ENCODE measurements around the gene CTNND2. TPM values are rescaled to one million over a fixed set of nuclear protein-coding genes. Genes with fewer than 3 reads are reported as not detected.
"Not testable (repeated sequence)": the region's sequence is repeated elsewhere in the genome, so short reads cannot be mapped to it uniquely, and the experiment has no call there.

The CTNND2 gene
- total RNA-seq, 2 experiments from 2014 or later: not detected

DNA sequence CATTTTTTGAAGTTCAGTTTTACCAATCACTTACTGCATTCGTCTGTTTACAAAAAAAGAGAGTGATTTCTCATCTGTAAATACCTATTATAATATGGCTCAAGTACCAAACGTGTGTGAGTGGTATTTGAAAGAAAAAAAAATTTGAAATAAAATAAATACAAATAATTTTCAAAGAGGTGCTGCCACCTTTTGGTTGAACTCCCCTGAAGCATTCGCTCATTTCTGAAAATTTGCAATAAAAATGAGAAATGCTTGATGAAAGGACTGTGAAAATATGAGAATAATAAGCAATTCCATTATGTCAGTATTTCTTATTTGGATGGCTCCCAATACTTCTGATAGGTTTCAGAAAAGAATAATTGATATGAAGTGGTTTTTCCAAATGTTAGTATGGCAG, 409.9 kb downstream of the CTNND2 start:
- ChIA-PET CTCF (no interaction called here), POLR2A (no interaction called here)

GRCh38 chr5:11491404-11492075, 412.7 kb downstream of the CTNND2 start:
- ChIA-PET POLR2A (no interaction called here), CTCF (no interaction called here)

GRCh38 chr5:11483630-11484029, 420.6 kb downstream of the CTNND2 start:
- CTCF ChIA-PET: no interaction called here
- POLR2A ChIA-PET: no interaction called here

- POLR2A ChIA-PET: no interaction called here
- CTCF ChIA-PET: no interaction called here
Measured at GRCh38 chr5:11482011-11482410, 422.2 kb downstream of the CTNND2 start.

GRCh38 chr5:11477786-11478185, 426.5 kb downstream of the CTNND2 start:
- ChIA-PET POLR2A (no interaction called here), CTCF (no interaction called here)

DNA sequence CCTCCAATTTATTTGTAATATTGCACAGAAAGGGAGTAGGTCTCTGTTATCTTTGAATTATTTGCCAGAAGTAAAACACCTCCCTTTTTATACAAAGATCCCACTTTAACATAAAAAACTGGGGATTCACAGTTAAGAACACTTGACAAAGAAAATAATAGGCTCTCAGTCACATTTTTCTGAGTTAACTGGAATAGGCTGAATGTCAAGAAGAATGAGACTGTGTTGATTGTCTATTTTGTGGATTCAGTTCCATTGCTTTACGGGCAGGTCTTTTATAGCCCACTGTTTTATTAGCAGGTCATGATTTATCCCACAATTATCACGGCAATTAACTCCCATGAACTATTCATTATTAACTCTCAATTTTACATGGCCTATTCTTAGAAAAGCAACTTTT, 427.4 kb downstream of the CTNND2 start:
- CTCF ChIA-PET: no interaction called here
- POLR2A ChIA-PET: no interaction called here

DNA sequence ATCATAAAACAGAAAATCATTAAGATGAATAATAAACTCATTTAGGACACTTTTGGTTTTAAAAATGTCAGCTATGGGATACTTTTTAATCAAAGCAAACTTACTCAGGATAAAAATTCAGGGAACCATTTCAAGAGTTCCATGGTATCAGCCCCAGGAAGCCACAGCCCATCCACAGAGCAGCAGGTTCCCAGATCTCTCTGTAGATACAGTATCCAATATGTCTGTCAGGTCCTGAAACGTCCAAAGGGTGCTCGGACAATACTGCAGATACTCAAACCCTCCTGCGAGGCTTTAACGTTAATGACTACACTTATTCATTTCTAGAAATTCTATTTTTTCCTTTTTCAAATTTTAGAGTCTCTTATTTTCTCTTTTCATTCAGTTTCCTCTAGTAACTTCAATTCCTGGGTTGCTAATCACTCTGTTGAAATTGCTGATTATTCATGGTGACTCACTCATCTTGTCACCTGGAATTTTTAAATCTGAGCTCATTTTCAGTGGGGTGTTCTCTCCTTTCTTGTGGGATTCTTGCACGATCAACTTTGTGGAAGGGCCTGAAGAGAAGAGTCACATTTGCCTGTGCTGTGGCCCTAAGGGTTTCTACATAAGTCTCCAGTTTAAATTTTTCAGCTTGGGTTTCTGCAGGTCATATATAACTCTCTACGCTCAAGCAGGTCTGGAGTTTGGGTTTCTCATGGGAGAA, 435.8 kb downstream of the CTNND2 start:
- ChIA-PET CTCF (no interaction called here), POLR2A (no interaction called here)

DNA sequence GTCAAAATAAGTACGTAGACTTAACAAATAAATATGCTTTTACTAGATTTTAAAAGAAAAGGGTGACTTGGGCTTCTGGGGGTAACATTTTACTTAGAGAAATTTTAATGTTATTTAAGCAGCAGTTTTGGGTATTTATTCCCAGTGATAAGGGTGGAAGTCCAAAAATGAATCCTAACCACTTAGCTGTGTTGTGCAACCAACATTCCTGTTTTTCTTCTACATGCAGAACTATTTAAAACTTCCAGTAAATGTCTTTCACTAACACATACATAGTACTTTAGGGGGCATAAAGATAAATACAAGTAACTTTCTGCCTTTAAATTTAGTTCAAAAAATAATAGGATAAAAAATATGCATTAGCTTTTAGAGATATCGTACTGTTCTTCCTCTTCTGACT, 436.7 kb downstream of the CTNND2 start:
- POLR2A ChIA-PET: no interaction called here
- CTCF ChIA-PET: no interaction called here

DNA sequence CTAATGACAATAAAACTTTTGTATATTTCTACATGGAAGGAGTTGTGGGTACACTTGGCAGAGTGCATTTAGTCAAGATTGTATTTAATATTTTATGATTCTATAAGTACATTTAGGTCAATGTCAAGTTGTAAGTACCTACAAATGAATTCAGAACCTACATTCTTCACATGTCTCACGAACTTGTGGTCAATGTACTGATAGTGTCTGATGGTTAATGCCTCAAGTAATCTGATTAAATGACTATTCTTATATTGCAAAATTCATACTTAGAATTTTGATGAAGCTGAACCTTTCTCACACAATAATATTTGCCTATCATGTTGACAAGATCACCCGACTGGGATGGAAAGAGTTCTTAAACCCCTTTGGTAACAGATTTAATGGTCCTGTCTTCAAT, 444.5 kb downstream of the CTNND2 start:
- ChIA-PET CTCF (no interaction called here), POLR2A (no interaction called here)

- CTCF ChIA-PET: no interaction called here
Measured at GRCh38 chr5:11455505-11455904, 448.7 kb downstream of the CTNND2 start.

DNA sequence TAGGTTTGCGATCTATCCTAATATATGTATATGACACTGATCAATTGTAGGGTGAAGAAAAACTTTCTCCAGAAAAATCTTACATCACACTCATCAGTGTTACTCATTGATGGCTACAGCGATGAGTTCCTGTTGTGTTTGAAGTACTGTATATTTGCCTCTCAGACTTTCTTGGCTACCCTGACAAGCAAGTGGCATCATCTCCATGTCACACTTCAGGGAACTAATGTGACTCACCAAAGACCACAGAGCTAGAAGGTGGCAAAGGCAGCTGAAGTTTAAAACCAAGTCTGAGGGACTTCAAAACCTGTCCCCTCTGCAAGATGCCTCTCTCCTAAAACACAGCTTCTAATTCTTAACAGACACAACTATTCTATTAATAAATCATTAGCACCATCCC, 451.4 kb downstream of the CTNND2 start:
- POLR2A ChIA-PET: no interaction called here

More at GRCh38 chr5:11455505-11455904, 448.7 kb downstream of the CTNND2 start:
- POLR2A ChIA-PET: no interaction called here

GRCh38 chr5:11449966-11450365, 454.3 kb downstream of the CTNND2 start:
- ChIA-PET CTCF (no interaction called here), POLR2A (no interaction called here)

More for the DNA sequence above, 451.4 kb downstream of the CTNND2 start:
- CTCF ChIA-PET: no interaction called here

GRCh38 chr5:11449217-11449616, 455.0 kb downstream of the CTNND2 start:
- ChIA-PET POLR2A (no interaction called here), CTCF (no interaction called here)

- ChIA-PET POLR2A (no interaction called here), CTCF (no interaction called here)
Measured at GRCh38 chr5:11443831-11444230, 460.4 kb downstream of the CTNND2 start.

- CTCF ChIA-PET: no interaction called here
- POLR2A ChIA-PET: no interaction called here
Measured at GRCh38 chr5:11432116-11432515, 472.1 kb downstream of the CTNND2 start.

DNA sequence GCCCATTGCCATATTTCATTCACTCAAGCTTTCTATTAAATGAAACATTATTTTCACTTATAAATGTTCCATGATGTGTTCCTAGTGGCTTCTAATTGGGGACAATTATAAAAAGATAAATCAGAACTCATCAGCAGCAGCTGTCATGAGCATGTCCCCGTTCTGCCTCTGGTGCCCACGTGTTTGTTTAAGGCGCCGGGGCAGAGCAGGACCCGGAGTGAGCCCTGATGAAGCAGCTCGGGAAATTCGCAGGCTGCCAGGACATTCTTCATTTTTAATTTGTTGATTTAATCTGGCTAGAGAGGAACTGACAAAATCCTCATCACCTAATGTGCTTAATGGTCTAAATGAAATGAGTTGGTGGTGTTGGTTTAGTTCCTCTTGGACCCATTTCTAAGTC, 475.0 kb downstream of the CTNND2 start:
- CTCF ChIA-PET: no interaction called here

GRCh38 chr5:11427569-11427968, 476.7 kb downstream of the CTNND2 start:
- ChIA-PET POLR2A (no interaction called here), CTCF (no interaction called here)

More for the DNA sequence above, 475.0 kb downstream of the CTNND2 start:
- POLR2A ChIA-PET: no interaction called here

GRCh38 chr5:11426442-11426841, 477.8 kb downstream of the CTNND2 start:
- ChIA-PET CTCF (no interaction called here), POLR2A (no interaction called here)

DNA sequence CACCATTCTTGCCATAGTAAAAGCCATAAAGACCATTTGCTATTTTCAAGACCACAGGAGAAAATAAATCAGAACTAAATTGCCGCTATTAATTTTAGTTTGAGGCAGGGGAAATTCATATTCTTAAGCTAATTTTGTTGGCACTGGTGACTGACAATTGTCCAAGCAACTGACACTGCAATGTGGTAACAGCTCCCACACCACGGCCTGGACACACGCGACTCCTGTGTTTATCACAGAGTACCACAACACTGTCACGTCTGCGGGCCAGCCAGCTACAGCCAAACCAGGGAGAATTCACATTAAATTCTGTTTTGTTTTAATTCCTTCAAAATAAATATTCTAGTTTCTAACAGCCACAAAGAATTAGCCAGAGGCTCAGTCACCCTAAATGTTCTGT, 481.9 kb downstream of the CTNND2 start:
- CTCF ChIA-PET: no interaction called here
- POLR2A ChIA-PET: no interaction called here

GRCh38 chr5:11420969-11421368, 483.3 kb downstream of the CTNND2 start:
- POLR2A ChIA-PET: no interaction called here
- CTCF ChIA-PET: no interaction called here

- ChIA-PET POLR2A (no interaction called here), CTCF (no interaction called here)
Measured at GRCh38 chr5:11415751-11416150, 488.5 kb downstream of the CTNND2 start.

GRCh38 chr5:11414732-11415131, 489.5 kb downstream of the CTNND2 start:
- POLR2A ChIA-PET, CTCF ChIA-PET: not testable (repeated sequence)
